Cardiac fibroblast (primary cell): ENCODE data around the gene CCDC27.

ENCODE experiments used
- DNase-seq, 2 donors: peaks; one replicate each; pipeline versions ENCODE4 v3.0.0 to v3.0.0-alpha.2; 2010; ENCODE audit warnings: low read depth in 2 of 2
- H3K4me3 ChIP-seq, 2 donors: replicated peaks in 1 of 2; 1 replicate in 1 of 2; 2 replicates in 1 of 2; pipeline ENCODE4 v1.5.1; 2011; ENCODE audit warnings: low read depth in 2 of 2, low read length in 2 of 2, mild to moderate bottlenecking in 2 of 2, moderate library complexity in 1 of 2
- TF ChIP-seq, protein P1 (sequence below): IDR thresholded peaks from one replicate; pipeline ENCODE4 v1.5.1; 2011; ENCODE audit warnings: low read depth, mild to moderate bottlenecking, low read length, inconsistent platforms

The CCDC27 gene

DNA sequence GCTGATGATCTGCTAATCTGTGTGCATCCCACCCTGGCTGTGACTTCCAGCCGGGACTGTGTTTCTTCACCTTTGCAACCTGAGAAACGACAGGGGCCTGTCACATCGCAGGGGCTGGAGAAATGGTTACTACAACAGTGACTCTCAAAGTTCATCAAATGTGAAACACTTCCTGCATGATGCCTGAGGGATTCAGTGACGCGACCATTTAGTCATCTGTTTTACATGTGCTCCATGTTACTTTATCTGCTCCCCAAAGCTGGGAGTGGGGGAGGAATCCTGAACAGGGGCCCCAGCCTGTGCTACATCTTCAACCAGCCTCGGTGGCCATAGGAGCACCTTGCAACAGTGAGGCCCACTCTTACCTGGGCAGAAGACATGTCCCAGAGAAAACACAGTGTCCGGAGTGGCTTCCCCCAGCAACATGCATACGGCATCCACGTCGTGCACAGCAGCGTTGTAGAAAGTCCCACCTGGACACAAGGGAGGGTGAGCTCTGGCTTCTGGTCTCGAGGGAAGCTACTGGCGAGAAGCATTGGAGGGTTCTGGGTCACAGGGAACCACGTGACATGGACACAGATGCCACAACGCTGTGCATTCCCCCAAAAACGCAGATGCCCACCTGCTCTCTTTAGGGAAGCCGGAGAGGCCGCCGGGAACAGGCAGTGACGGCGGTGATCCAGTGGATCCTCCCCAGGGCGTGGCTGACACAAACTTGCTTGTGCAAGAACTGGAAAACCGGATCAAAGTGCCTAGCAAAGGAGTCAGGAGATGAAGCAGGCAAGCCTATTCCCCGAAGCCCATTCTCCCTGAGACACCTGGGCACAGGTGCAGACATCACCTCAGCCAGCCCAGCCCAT is 9.6 kb upstream of the CCDC27 start:
- H3K4me3 ChIP-seq: no peak overlapping the region
- TF ChIP-seq, protein P1, sequence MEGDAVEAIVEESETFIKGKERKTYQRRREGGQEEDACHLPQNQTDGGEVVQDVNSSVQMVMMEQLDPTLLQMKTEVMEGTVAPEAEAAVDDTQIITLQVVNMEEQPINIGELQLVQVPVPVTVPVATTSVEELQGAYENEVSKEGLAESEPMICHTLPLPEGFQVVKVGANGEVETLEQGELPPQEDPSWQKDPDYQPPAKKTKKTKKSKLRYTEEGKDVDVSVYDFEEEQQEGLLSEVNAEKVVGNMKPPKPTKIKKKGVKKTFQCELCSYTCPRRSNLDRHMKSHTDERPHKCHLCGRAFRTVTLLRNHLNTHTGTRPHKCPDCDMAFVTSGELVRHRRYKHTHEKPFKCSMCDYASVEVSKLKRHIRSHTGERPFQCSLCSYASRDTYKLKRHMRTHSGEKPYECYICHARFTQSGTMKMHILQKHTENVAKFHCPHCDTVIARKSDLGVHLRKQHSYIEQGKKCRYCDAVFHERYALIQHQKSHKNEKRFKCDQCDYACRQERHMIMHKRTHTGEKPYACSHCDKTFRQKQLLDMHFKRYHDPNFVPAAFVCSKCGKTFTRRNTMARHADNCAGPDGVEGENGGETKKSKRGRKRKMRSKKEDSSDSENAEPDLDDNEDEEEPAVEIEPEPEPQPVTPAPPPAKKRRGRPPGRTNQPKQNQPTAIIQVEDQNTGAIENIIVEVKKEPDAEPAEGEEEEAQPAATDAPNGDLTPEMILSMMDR: no peak
- peak in 1 of 2 donors; percentile 28 for DNase-seq

DNA sequence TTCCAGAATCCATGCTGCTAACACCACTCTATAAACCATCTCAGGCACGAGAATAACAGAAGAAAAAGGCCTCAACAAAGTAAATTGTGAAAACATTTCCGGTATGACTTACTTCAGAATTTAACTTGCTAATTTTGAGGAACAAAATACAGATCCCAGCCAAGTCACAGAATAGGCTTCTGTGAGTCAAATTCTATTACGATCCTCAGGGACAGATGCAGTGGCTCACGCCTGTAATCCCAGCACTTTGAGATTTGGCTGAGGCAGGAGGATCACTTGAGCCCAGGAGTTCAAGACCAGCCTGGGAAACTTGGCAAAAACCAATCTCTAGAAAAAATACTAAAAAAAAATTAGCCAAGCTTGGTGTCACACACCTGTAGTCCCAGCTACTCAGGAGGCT is 8.8 kb upstream of the CCDC27 start:
- TF ChIP-seq, protein P1: no peak
- peak; percentile 42 to 67 for DNase-seq
- H3K4me3 ChIP-seq: no peak overlapping the region

DNA sequence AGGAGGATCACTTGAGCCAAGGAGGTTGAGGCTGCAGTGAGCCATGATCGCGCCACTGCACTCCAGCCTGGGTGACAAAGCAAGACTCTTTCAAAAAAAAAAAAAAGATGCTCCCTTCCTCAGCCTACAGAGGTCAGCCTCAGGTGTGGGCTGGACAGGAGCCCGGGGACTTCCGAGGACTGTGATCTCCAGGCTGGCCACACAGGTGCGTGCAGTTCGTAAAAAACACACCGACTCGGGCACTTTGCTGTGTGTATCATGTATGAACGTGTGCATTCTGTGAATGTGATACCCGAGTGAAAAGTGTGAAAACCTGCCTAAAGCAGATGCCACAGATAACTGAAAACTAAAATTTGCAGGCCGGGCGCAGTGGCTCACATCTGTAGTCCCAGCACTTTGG is 8.4 kb upstream of the CCDC27 start:
- no peak for DNase-seq
- H3K4me3 ChIP-seq: no peak overlapping the region
- TF ChIP-seq, protein P1: no peak

DNA sequence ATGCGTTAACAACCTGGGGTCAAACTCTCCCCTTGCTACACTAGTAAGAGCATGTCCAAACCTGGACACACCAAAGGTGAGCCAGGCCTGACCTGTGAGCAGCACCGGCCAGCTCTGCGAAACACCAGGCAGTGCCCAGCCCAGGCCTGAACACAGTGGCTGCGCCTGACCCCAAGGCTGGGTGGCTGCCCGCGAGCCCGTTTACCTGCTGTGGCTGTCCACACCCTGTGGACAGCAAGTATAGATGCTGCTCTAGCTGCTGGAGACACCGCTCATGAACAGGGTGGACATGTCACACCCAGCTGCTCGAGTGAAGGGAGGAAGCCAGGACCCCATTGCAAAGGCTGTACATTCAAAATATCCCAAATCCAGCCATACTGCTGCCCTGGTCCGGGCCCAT is 7.6 kb upstream of the CCDC27 start:
- TF ChIP-seq, protein P1: no peak
- DNase-seq: no peak
- no peak overlapping the region for H3K4me3 ChIP-seq

DNA sequence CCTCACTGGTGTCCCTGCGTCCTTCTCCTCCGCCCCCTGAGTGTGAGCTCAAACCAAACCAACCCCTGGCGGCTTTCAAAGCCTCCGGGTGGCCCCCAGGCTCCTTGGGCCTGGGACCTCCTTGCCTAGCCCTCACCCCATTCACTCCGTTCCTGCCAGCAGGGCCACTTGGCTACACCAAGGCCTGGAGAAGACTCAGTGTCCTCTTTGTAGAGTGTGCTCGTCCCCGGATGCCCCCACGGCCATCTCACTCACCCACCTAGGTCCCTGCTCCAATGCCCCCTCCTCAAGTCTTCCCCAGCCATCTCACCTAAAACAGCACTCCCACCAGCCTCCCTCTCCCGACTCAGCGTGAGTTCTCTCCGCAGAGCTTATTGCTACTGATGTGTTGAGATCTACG is 7.2 kb upstream of the CCDC27 start:
- TF ChIP-seq, protein P1: no peak
- DNase-seq: no peak
- no peak overlapping the region for H3K4me3 ChIP-seq

DNA sequence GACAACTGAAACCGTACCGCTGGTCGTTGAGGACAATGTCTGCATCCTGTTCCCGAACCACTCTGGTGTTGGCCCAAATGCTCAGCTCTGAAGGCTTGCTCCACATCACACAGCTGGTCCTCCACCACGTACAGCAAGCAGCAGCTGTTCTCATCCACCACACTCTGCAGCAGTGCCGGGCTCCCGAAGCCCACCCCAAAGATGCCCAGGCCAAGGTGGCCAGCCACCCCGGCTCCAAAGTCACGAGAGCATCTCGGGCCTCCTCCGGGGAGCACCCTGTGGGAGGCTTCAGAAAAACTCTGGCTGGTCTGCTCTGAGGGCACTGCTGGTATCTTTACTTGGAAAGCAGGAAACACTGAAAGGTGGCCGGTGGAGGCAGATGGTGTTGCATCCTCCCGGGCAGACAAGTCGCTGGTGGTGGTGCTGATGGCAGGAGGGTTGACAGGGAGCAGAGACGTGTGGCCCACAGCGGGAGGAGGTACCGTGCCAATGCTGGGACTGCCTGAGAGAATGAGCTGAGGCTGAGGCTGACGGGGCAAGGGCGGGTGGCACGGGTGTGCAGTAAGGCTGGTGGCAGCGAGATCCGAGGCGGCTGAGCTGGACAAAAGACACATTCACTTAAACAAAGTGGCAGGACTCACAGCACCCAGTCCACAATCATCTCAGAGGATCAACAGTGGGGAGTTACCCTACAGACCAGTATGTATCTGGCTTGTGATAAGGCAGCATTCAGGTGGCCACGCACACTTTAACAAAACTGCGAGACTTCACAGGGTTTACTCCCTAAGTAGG is 6.5 kb upstream of the CCDC27 start:
- H3K4me3 ChIP-seq: no peak overlapping the region
- TF ChIP-seq, protein P1: no peak
- no peak for DNase-seq
